H9 (cell line): Measurements from ENCODE around the gene MAPK1IP1L. TPM values are rescaled to one million over a fixed set of nuclear protein-coding genes. Genes with fewer than 3 reads are reported as not detected.

Source experiments
- DNase-seq: peaks from one replicate; pipeline ENCODE4 v3.0.0-alpha.2; 2017
- H2AFZ ChIP-seq: one replicate; pipeline ENCODE4 v1.6.1; 2013; ENCODE audit warnings: mild to moderate bottlenecking, low read length, control low read depth, moderate library complexity
- H2AK5ac ChIP-seq: 2 replicates; pipeline ENCODE4 v1.6.1; 2013; ENCODE audit warnings: low read length, control low read depth, mixed read lengths; ENCODE audit not compliant: insufficient read length
- H2BK120ac ChIP-seq: one replicate; pipeline ENCODE4 v1.6.1; 2013; ENCODE audit warnings: low read depth, mild to moderate bottlenecking, low read length, control low read depth, inconsistent platforms; ENCODE audit not compliant: poor library complexity, severe bottlenecking
- H2BK12ac ChIP-seq: 2 replicates; pipeline ENCODE4 v1.6.1; 2013; ENCODE audit warnings: low read length, control low read depth, mixed read lengths, low read depth; ENCODE audit not compliant: insufficient read length
- H2BK15ac ChIP-seq: 2 replicates; pipeline ENCODE4 v1.6.1; 2013; ENCODE audit warnings: low read depth, low read length, control low read depth
- H2BK20ac ChIP-seq: one replicate; pipeline ENCODE4 v1.6.1; 2013; ENCODE audit warnings: low read depth, mild to moderate bottlenecking, low read length, control low read depth, inconsistent platforms; ENCODE audit not compliant: poor library complexity, severe bottlenecking
- H2BK5ac ChIP-seq: 2 replicates; pipeline ENCODE4 v1.6.1; 2013; ENCODE audit warnings: low read length, control low read depth, mixed read lengths; ENCODE audit not compliant: insufficient read length
- H3K14ac ChIP-seq: 2 replicates; pipeline ENCODE4 v1.6.1; 2013; ENCODE audit warnings: low read length, control low read depth; ENCODE audit not compliant: insufficient read depth
- H3K18ac ChIP-seq: 2 replicates; pipeline ENCODE4 v1.6.1; 2013; ENCODE audit warnings: low read depth, mild to moderate bottlenecking, mixed read lengths, low read length, control low read depth; ENCODE audit not compliant: insufficient read length
- H3K23ac ChIP-seq: 2 replicates; pipeline ENCODE4 v1.6.1; 2013; ENCODE audit warnings: low read length, control low read depth, mixed read lengths, low read depth; ENCODE audit not compliant: insufficient read length
- H3K23me2 ChIP-seq: 2 replicates; pipeline ENCODE4 v1.6.1; 2013; ENCODE audit warnings: low read depth, mild to moderate bottlenecking, mixed read lengths, low read length, control low read depth; ENCODE audit not compliant: insufficient read length, poor library complexity, severe bottlenecking
- H3K27ac ChIP-seq: 2 replicates; pipeline ENCODE4 v1.5.1; 2013; ENCODE audit warnings: low read length, control low read depth, mixed read lengths, low read depth; ENCODE audit not compliant: insufficient read length
- H3K27me3 ChIP-seq: 2 replicates; pipeline ENCODE4 v1.6.1; 2013; ENCODE audit warnings: low read length, control low read depth, inconsistent platforms; ENCODE audit not compliant: insufficient read depth
- H3K4ac ChIP-seq: 2 replicates; pipeline ENCODE4 v1.6.1; 2013; ENCODE audit warnings: low read depth, mild to moderate bottlenecking, control low read depth, inconsistent platforms, low read length, moderate library complexity
- H3K4me1 ChIP-seq: 2 replicates; pipeline ENCODE4 v1.6.1; 2013; ENCODE audit warnings: low read length, control low read depth, inconsistent platforms; ENCODE audit not compliant: insufficient read depth
- H3K4me2 ChIP-seq: 2 replicates; pipeline ENCODE4 v1.6.1; 2013; ENCODE audit warnings: low read length, control low read depth, mixed read lengths; ENCODE audit not compliant: insufficient read length, insufficient read depth
- H3K56ac ChIP-seq: 2 replicates; pipeline ENCODE4 v1.6.1; 2013; ENCODE audit warnings: low read depth, mild to moderate bottlenecking, mixed read lengths, low read length, control low read depth; ENCODE audit not compliant: insufficient read length
- H3K79me1 ChIP-seq: 2 replicates; pipeline ENCODE4 v1.6.1; 2013; ENCODE audit warnings: low read depth, mild to moderate bottlenecking, moderate library complexity, low read length, control low read depth, inconsistent platforms; ENCODE audit not compliant: insufficient read depth, poor library complexity, severe bottlenecking
- H3K79me2 ChIP-seq: 2 replicates; pipeline ENCODE4 v1.6.1; 2013; ENCODE audit warnings: low read length, control low read depth, inconsistent platforms; ENCODE audit not compliant: insufficient read depth
- H3K9ac ChIP-seq: 2 replicates; pipeline ENCODE4 v1.6.1; 2013; ENCODE audit warnings: low read length, control low read depth, mixed read lengths; ENCODE audit not compliant: insufficient read length; ENCODE audit errors: extremely low read depth
- H3K9me3 ChIP-seq: one replicate; pipeline ENCODE4 v1.6.1; 2013; ENCODE audit warnings: low read depth, low read length, inconsistent platforms; ENCODE audit not compliant: control insufficient read depth
- H3T11ph ChIP-seq: one replicate; pipeline ENCODE4 v1.6.1; 2013; ENCODE audit warnings: mild to moderate bottlenecking, low read length, control low read depth, inconsistent platforms
- H4K20me1 ChIP-seq: one replicate; pipeline ENCODE4 v1.6.1; 2013; ENCODE audit not compliant: control insufficient read depth, insufficient read length, insufficient read depth
- H4K5ac ChIP-seq: 2 replicates; pipeline ENCODE4 v1.6.1; 2013; ENCODE audit warnings: low read depth, mild to moderate bottlenecking, mixed read lengths, low read length, control low read depth; ENCODE audit not compliant: insufficient read length
- H4K8ac ChIP-seq: replicated peaks from 2 replicates; pipeline ENCODE4 v1.6.1; 2013; ENCODE audit warnings: low read length, control low read depth, mixed read lengths, low read depth; ENCODE audit not compliant: insufficient read length
- H4K91ac ChIP-seq: 2 replicates; pipeline ENCODE4 v1.6.1; 2013; ENCODE audit warnings: low read depth, mild to moderate bottlenecking, moderate library complexity, mixed read lengths, low read length, control low read depth; ENCODE audit not compliant: insufficient read length
- H3K27ac Mint-ChIP-seq, 3 experiments: 2 replicates in 2 of 3; 3 replicates in 1 of 3; pipeline ENCODE4 v1.8.0; 2020 to 2021; ENCODE audit warnings: mixed read lengths in 3 of 3, mild to moderate bottlenecking in 1 of 3, moderate library complexity in 1 of 3
- H3K27me3 Mint-ChIP-seq: 2 replicates; pipeline ENCODE4 v1.8.0; 2021; ENCODE audit warnings: low read depth, mild to moderate bottlenecking, moderate library complexity, mixed read lengths
- H3K36me3 Mint-ChIP-seq, 3 experiments: 2 replicates in 2 of 3; 3 replicates in 1 of 3; pipeline ENCODE4 v1.8.0; 2020 to 2021; ENCODE audit warnings: low read depth in 3 of 3, mixed read lengths in 3 of 3; ENCODE audit not compliant: insufficient read depth in 1 of 3
- H3K4me1 Mint-ChIP-seq, 2 experiments: 2 replicates each; pipeline ENCODE4 v1.8.0; 2020; ENCODE audit warnings: mixed read lengths in 2 of 2
- H3K4me3 Mint-ChIP-seq, 2 experiments: 2 replicates in 1 of 2; 3 replicates in 1 of 2; pipeline ENCODE4 v1.8.0; 2020 to 2021; ENCODE audit warnings: mild to moderate bottlenecking in 2 of 2, mixed read lengths in 2 of 2, moderate library complexity in 1 of 2
- H3K9me3 Mint-ChIP-seq, 2 experiments: 2 replicates in 1 of 2; 3 replicates in 1 of 2; pipeline ENCODE4 v1.8.0; 2020; ENCODE audit warnings: mild to moderate bottlenecking in 2 of 2, mixed read lengths in 2 of 2, moderate library complexity in 1 of 2
- total RNA-seq: library from RNA; stranded (reverse); gene quantifications from 2 replicates; pipeline ENCODE4 v1.2.1, GENCODE V29; 2021
- TF ChIP-seq, protein P1 (sequence below): fragments of 200-600 bp; sonication (generic); conservative IDR thresholded peaks from 3 replicates; pipeline ENCODE4 v1.8.0; 2021; ENCODE audit warnings: antibody characterized with exemption, mild to moderate bottlenecking

Gene MAPK1IP1L
- total RNA-seq, 1 experiment from 2014 or later, result 133 TPM

DNA sequence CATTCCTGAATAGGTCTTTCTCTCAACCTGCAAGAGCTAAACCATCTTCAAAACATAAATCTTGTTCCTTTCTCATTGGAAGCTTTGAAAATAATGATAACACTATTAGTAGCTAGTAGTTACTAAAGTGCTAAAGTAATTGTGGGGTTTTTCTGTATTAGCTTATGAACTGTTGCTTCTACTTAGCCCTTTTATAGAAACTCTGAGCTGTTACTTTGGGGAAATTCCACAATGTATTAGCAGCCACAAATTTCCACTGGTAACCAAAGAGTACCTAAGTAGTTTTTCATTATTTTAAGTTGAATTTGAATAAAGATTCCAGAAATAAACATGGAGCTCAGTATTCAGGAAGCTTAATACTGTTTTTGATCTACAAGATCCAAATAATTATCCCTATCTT lies 6.4 kb upstream of the MAPK1IP1L start:
- Histone ChIP-seq H4K91ac (no peak overlapping the region), H4K20me1 (no peaks in the 10 kb centered on the region), H2BK20ac (no peak overlapping the region), H3K79me2 (no peaks in the 10 kb centered on the region), H4K8ac (no peak overlapping the region), H2BK5ac (no peak overlapping the region), H2AFZ (no peak overlapping the region), H3K14ac (no peak overlapping the region), H3K18ac (no peak overlapping the region), H3K79me1 (peaks cover 3% of the 10 kb centered on the region), H3K27me3 (no peaks in the 10 kb centered on the region), H3K4ac (no peak overlapping the region), H3K9me3 (no peaks in the 10 kb centered on the region), H3K27ac (no peak overlapping the region), H2BK15ac (no peak overlapping the region), H3K4me2 (no peak overlapping the region), H2AK5ac (no peak overlapping the region), H3K23me2 (no peaks in the 10 kb centered on the region), H2BK12ac (no peak overlapping the region), H4K5ac (no peak overlapping the region), H3K4me1 (no peaks in the 10 kb centered on the region), H3T11ph (no peak overlapping the region), H3K56ac (no peak overlapping the region), H3K9ac (no peak overlapping the region), H3K23ac (no peak overlapping the region), H2BK120ac (no peak overlapping the region)
- Mint-ChIP-seq H3K27me3 (peaks cover 12% of the 10 kb centered on the region), H3K9me3 (no peaks in the 10 kb centered on the region), H3K4me3 (no peak overlapping the region), H3K36me3 (peaks cover 15 to 35% (median 18%) of the 10 kb centered on the region in 3 experiments; a peak in 6 of 7 replicates), H3K4me1 (peaks cover 7 to 9% of the 10 kb centered on the region in 2 experiments), H3K27ac (no peak overlapping the region)
- TF ChIP-seq, protein P1, sequence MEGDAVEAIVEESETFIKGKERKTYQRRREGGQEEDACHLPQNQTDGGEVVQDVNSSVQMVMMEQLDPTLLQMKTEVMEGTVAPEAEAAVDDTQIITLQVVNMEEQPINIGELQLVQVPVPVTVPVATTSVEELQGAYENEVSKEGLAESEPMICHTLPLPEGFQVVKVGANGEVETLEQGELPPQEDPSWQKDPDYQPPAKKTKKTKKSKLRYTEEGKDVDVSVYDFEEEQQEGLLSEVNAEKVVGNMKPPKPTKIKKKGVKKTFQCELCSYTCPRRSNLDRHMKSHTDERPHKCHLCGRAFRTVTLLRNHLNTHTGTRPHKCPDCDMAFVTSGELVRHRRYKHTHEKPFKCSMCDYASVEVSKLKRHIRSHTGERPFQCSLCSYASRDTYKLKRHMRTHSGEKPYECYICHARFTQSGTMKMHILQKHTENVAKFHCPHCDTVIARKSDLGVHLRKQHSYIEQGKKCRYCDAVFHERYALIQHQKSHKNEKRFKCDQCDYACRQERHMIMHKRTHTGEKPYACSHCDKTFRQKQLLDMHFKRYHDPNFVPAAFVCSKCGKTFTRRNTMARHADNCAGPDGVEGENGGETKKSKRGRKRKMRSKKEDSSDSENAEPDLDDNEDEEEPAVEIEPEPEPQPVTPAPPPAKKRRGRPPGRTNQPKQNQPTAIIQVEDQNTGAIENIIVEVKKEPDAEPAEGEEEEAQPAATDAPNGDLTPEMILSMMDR, result no peak
- DNase-seq, result no peak
